ENCODE measurements around the gene EMILIN2.

- TF ChIP-seq CTCF (IDR thresholded peaks at IDR 0.05) = no peak
- no peak for TF ChIP-seq POLR2A (IDR thresholded peaks at IDR 0.05)
Measured at GRCh38 chr18:2827061-2827460, 19.7 kb upstream of the EMILIN2 start.

Measured in thyroid gland (tissue), 4 donors.